Ishikawa (cell line): Measurements from ENCODE around the gene RGS6.

ENCODE experiments used
- CEBPB ChIP-seq: IDR thresholded peaks from 2 replicates; pipeline ENCODE4 v1.6.1; 2012
- CREB1 ChIP-seq: IDR thresholded peaks from 2 replicates; pipeline ENCODE4 v1.6.1; 2012; ENCODE audit warnings: low read depth
- EGR1 ChIP-seq: IDR thresholded peaks from 2 replicates; pipeline ENCODE4 v1.6.1; 2012
- EP300 ChIP-seq: IDR thresholded peaks from 2 replicates; pipeline ENCODE4 v1.6.1; 2012; ENCODE audit warnings: borderline replicate concordance
- FOXM1 ChIP-seq: IDR thresholded peaks from 2 replicates; pipeline ENCODE4 v1.6.1; 2012; ENCODE audit warnings: low read depth, borderline replicate concordance
- MAX ChIP-seq: IDR thresholded peaks from 2 replicates; pipeline ENCODE4 v1.6.1; 2012
- NFIC ChIP-seq: IDR thresholded peaks from 2 replicates; pipeline ENCODE4 v1.6.1; 2012
- RAD21 ChIP-seq: IDR thresholded peaks from 2 replicates; pipeline ENCODE4 v1.6.1; 2012; ENCODE audit warnings: low read depth
- REST ChIP-seq: IDR thresholded peaks from 2 replicates; pipeline ENCODE4 v1.6.1; 2012; ENCODE audit warnings: low read depth, mild to moderate bottlenecking
- TAF1 ChIP-seq: IDR thresholded peaks from 2 replicates; pipeline ENCODE4 v1.6.1; 2012; ENCODE audit warnings: low read depth, mild to moderate bottlenecking
- TCF12 ChIP-seq: IDR thresholded peaks from 2 replicates; pipeline ENCODE4 v1.6.1; 2012; ENCODE audit warnings: low read depth
- TEAD4 ChIP-seq: IDR thresholded peaks from 2 replicates; pipeline ENCODE4 v1.6.1; 2012
- YY1 ChIP-seq: IDR thresholded peaks from 2 replicates; pipeline ENCODE4 v1.6.1; 2012; ENCODE audit warnings: low read depth
- ZBTB7A ChIP-seq: IDR thresholded peaks from 2 replicates; pipeline ENCODE4 v1.6.1; 2012; ENCODE audit warnings: low read depth
- TF ChIP-seq, protein P1 (sequence below): IDR thresholded peaks from 2 replicates; pipeline ENCODE4 v1.6.1; 2012

Gene RGS6

GRCh38 chr14:72075649-72076334 lies 143.6 kb downstream of the RGS6 start:
- TF ChIP-seq MAX (no peak), FOXM1 (no peak), YY1 (no peak), EGR1 (no peak), ZBTB7A (no peak), NFIC (no peak), TEAD4 (no peak), CREB1 (no peak), CEBPB (no peak), EP300 (no peak), TAF1 (no peak)
- TF ChIP-seq, protein P1, sequence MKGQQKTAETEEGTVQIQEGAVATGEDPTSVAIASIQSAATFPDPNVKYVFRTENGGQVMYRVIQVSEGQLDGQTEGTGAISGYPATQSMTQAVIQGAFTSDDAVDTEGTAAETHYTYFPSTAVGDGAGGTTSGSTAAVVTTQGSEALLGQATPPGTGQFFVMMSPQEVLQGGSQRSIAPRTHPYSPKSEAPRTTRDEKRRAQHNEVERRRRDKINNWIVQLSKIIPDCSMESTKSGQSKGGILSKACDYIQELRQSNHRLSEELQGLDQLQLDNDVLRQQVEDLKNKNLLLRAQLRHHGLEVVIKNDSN, result no peak

DNA sequence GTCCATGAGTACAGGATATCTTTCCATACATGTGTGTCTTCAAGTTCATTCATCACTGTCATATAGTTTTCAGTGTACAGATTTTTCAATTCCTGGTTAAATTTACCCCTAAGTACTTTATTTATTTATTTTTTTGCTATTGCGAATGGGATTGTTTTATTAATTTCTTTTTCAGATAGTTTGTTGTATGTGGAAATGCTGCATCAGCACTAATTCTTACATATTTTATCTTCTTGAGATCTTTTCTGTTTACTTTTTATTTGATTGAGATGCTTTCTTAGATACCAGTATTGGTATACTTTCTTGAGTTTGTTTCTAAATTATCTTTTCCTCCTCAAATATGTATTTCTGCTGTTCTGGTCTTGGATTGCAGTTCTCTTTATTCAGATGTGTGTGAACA lies 148.9 kb downstream of the RGS6 start:
- TF ChIP-seq NFIC (no peak), TEAD4 (no peak), EGR1 (no peak), FOXM1 (no peak), TCF12 (no peak), TAF1 (no peak), CEBPB (no peak), ZBTB7A (no peak), CREB1 (no peak), EP300 (no peak), YY1 (no peak), RAD21 (no peak), REST (no peak), MAX (no peak)
- TF ChIP-seq, protein P1, result no peak

DNA sequence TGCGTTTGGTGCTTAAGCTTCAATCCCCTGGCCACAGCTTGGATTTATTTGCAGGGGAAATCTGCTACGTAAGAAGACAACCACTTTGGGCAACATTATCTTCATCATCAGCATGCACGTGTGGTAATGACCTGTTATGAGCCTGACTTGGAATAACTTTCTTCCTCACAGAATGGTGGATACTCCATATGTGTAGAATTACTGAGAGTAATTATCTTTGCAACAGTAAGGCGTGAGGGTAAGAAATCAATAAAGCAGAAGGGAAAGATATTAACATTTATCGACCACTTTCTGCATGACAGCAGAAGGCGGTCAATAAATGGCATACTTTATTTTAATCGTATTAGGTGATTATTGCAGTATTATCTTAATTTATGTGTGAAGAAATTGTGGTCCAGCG lies 152.7 kb downstream of the RGS6 start:
- TF ChIP-seq, protein P1, result no peak
- no peak for TF ChIP-seq TAF1

GRCh38 chr14:72089625-72090024 lies 157.4 kb downstream of the RGS6 start:
- TF ChIP-seq RAD21, result no peak
- no peak for TF ChIP-seq FOXM1

GRCh38 chr14:72094844-72095582 lies 162.8 kb downstream of the RGS6 start:
- TF ChIP-seq CEBPB, result no peak
- no peak for TF ChIP-seq EGR1
- TF ChIP-seq REST, result no peak
- TF ChIP-seq TEAD4, result no peak
- no peak for TF ChIP-seq FOXM1
- TF ChIP-seq ZBTB7A, result no peak
- no peak for TF ChIP-seq RAD21
- TF ChIP-seq, protein P1, result no peak
- TF ChIP-seq TAF1, result no peak
